Effector memory CD8-positive, alpha-beta T cell (primary cell): ENCODE results near the gene ARHGDIA.

Experiments used
- ATAC-seq: fragments of 150-1000 bp; cut with Tn5 transposase; replicated peaks from 2 replicates; pipeline ENCODE4 v1.10.0; 2021; ENCODE audit warnings: mild to moderate bottlenecking, moderate library complexity
- DNase-seq, 3 experiments: peaks; one replicate each; pipeline ENCODE4 v3.0.0; 2021
- H3K27ac Mint-ChIP-seq, 2 donors: one replicate each; pipeline ENCODE4 v1.8.0; 2022; ENCODE audit warnings: mild to moderate bottlenecking in 2 of 2, mixed read lengths in 2 of 2, moderate library complexity in 2 of 2
- H3K27me3 Mint-ChIP-seq, 2 donors: one replicate each; pipeline ENCODE4 v1.8.0; 2022; ENCODE audit warnings: mixed read lengths in 2 of 2
- H3K36me3 Mint-ChIP-seq: one replicate; pipeline ENCODE4 v1.8.0; 2022; ENCODE audit warnings: mild to moderate bottlenecking, moderate library complexity, mixed read lengths; ENCODE audit not compliant: insufficient read depth
- H3K4me1 Mint-ChIP-seq, 2 donors: one replicate each; pipeline ENCODE4 v1.8.0; 2022; ENCODE audit warnings: low read depth in 2 of 2, mixed read lengths in 2 of 2
- H3K4me3 Mint-ChIP-seq, 2 donors: one replicate each; pipeline ENCODE4 v1.8.0; 2022; ENCODE audit warnings: mild to moderate bottlenecking in 2 of 2, mixed read lengths in 2 of 2, moderate library complexity in 2 of 2
- H3K9me3 Mint-ChIP-seq, 2 donors: one replicate each; pipeline ENCODE4 v1.8.0; 2022; ENCODE audit warnings: mixed read lengths in 2 of 2

Gene ARHGDIA

GRCh38 chr17:81869221-81870130 is 1.7 kb downstream of the ARHGDIA start:
- Mint-ChIP-seq H3K27me3 (no peaks in the 10 kb centered on the region), H3K9me3 (no peaks in the 10 kb centered on the region), H3K36me3 (peaks cover 80% of the 10 kb centered on the region), H3K27ac (peak overlapping the region; percentile 85 to 97), H3K4me1 (peaks cover 22 to 28% of the 10 kb centered on the region in 2 donors), H3K4me3 (peak overlapping the region; percentile 78 to 86)
- DNase-seq, result peak in 1 of 3 experiments; percentile 26
- ATAC-seq, result no peak

GRCh38 chr17:81868674-81869220 is 2.4 kb downstream of the ARHGDIA start:
- Mint-ChIP-seq H3K27ac (peak overlapping the region; percentile 79 to 97), H3K27me3 (no peaks in the 10 kb centered on the region), H3K4me3 (peak overlapping the region; percentile 78 to 86), H3K9me3 (no peaks in the 10 kb centered on the region), H3K36me3 (peaks cover 85% of the 10 kb centered on the region), H3K4me1 (peaks cover 23 to 28% of the 10 kb centered on the region in 2 donors)
- ATAC-seq, result no peak
- DNase-seq, result no peak

DNA sequence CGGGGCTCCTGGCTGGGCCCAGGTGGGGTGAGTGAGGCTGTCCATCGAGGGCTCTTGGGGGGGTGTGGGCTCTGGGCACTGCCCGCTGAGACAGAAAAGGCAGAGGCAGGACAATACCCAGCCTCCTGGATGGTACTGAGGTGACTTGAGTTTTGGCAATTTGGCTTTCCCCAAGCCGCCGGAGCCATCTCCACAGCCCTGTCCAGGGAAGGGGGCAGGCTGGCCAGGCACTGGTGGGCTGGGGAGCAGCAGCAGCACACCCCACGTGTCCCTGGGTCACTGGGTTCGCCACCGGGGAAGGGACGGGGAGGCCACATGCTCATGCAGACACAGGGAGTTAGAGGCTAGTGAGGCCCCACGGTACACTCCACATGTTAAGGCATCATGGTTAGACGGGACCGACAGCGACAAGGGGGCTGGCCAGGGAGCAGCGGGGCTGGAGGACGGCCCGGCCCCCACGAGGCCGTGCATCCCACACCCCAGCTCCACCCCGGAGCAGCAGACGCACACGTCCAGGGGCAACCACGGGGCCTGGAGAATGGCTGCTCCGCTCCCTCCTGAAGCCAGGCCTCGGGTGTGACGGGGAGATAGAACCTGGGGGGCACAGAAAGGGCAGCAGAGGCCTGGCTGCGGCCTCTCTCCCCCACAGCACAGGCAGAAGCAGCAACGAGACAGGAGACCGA is 3.0 kb downstream of the ARHGDIA start:
- H3K36me3 Mint-ChIP-seq, result peaks cover 88% of the 10 kb centered on the region
- H3K4me1 Mint-ChIP-seq, result peaks cover 29 to 33% of the 10 kb centered on the region in 2 donors
- no peaks in the 10 kb centered on the region for H3K9me3 Mint-ChIP-seq
- H3K27me3 Mint-ChIP-seq, result no peaks in the 10 kb centered on the region
- ATAC-seq, result no peak
- DNase-seq, result no peak
- peak overlapping the region; percentile 79 to 97 for H3K27ac Mint-ChIP-seq
- peak overlapping the region; percentile 49 to 61 for H3K4me3 Mint-ChIP-seq

DNA sequence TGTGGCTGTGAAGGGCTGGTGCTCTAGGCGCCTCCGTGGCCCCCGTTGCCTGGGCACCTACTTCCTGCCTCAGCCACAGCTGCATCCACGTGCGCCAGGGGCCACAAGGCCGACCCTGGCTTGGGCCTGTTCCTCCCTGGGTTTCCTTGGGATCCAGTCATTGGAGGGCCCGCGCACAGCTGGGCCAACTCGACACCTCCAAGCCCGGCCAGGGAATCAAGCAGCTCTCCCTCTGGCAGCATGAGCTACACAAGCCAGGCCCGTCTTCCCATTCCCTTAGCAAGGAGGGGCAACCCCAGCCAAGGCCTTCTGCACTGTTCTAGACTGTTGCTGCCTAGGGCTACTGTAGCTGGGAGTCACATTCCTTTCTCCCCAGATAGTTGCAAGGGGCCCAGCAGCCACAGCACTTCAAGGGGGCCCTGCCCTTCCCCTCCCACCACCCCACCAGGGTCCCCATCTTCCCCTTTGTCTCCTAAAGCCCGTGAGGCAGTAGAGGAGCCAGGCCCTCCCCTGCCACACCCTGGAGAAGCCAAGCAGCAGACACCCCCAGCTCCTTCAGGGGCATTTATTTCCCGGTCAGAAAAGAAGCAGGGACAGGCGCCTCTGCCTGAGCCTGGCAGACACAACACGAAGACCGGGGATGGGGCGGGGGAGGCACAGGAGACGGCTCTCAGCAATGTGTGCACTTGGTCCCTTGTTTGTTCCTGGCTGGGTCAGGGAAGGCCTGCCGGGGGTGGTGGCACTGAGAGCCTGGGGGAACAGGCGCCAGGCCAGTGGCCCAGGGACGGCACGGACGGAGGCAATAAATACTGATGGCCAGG is 3.8 kb downstream of the ARHGDIA start:
- no peak for ATAC-seq
- Mint-ChIP-seq H3K27me3 (no peaks in the 10 kb centered on the region), H3K36me3 (peaks cover 90% of the 10 kb centered on the region), H3K27ac (peak overlapping the region; percentile 80 to 97), H3K4me3 (peak overlapping the region; percentile 49 to 61), H3K4me1 (peaks cover 31 to 33% of the 10 kb centered on the region in 2 donors), H3K9me3 (no peaks in the 10 kb centered on the region)
- peak in 1 of 3 experiments; percentile 30 for DNase-seq

DNA sequence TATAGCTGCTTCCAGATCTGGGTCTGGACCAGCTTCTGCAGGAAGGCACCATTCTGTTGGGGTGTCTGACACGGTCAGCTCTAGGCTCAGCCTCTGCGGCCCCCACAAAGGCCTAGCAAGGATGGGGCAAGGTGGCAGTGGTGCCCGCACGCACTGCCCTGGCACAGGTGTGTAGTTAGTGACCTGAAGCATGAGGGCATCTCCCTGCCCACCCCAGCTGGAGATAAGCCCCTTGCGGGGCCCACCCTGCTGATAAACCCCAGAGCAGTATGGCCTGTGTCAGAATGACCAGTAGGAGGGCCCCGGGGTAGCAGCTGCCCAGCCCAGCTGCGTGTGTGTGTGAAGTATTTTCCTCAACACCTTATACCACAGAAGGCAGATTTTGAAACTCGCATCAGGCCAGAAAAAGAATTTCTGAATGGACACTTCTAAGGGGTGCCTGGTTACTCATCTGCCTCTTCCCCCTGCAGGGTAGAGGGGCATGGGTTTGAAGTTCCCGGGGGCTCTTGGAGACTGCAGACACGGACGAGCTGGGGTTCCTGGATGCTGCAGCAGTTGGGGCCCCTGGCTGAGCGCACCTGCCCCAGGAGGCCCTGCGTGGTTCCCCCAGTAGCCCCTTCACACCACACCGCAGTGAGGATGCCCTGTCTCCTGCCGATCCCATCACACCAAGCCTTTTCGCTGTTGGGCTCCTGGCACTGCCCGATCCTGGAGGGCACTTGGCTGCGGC is 4.5 kb downstream of the ARHGDIA start:
- peaks cover 32% of the 10 kb centered on the region in 2 donors for H3K4me1 Mint-ChIP-seq
- H3K27me3 Mint-ChIP-seq, result no peaks in the 10 kb centered on the region
- H3K4me3 Mint-ChIP-seq, result peak overlapping the region; percentile 49 to 61
- no peaks in the 10 kb centered on the region for H3K9me3 Mint-ChIP-seq
- no peak for ATAC-seq
- no peak for DNase-seq
- peaks cover 86% of the 10 kb centered on the region for H3K36me3 Mint-ChIP-seq
- H3K27ac Mint-ChIP-seq, result peak overlapping the region; percentile 80 to 97

DNA sequence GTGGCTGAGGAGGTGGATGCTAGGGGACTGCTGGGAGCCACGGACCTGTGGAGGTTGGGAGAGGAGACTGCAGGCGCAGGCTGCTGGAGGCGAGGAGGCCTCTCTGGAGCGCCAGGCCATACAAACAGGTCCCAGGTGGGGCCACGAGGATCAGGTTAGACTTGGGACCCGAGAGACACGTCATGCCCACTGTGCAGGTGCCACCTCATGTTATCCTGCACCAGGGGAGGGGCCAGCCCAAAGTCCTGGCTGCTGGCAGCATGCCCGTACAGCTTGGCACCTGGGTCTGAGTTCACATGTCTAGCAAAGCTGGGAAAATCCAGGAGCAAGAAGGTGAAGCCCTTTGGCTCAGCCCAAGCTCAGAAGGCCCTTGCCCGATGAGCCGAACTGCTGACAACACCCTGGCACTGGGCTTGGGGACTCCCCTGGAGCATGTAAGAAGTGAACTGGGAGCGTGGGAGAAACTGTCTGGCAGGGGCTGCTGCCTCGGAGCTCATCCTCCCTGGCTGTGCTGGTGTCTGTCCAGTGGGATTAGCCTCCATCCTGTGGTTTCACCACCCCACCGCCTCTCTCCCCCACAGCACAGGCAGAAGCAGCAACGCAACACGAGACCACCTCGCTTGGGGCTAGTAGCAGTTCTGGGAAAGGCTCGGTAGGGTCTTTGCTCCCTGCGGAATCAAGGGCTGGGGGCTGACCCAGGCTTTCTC is 5.3 kb downstream of the ARHGDIA start:
- Mint-ChIP-seq H3K36me3 (peaks cover 87% of the 10 kb centered on the region), H3K4me3 (no peak overlapping the region), H3K27ac (peak overlapping the region; percentile 25 to 97), H3K4me1 (peaks cover 36 to 37% of the 10 kb centered on the region in 2 donors), H3K9me3 (no peaks in the 10 kb centered on the region), H3K27me3 (no peaks in the 10 kb centered on the region)
- ATAC-seq (no peak), DNase-seq (no peak)

DNA sequence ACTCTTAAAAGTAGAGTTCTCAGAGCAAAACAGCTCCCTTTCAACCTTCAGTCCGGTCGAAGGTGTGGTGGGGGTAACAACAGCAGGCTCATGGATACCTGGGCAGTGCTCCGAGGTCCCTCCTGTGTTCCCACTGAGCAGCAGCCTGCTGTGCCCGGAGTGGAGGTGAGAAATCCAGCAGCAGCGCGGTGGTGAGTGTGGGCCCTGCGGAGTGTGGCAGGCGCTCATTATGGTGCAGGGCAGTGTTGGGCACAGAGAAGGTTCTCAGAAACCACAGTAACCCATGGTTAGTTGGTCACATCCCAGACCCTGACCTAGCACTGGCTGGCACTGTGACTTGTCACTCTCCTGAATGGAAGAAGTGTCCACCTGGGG is 5.8 kb downstream of the ARHGDIA start:
- H3K36me3 Mint-ChIP-seq, result peaks cover 90% of the 10 kb centered on the region
- ATAC-seq, result no peak

GRCh38 chr17:81863833-81864768 is 7.0 kb downstream of the ARHGDIA start:
- peaks cover 85% of the 10 kb centered on the region for H3K36me3 Mint-ChIP-seq
- ATAC-seq, result no peak
- no peaks in the 10 kb centered on the region for H3K9me3 Mint-ChIP-seq
- DNase-seq, result no peak
- peak overlapping the region in 1 of 2 donors; percentile 68 for H3K4me3 Mint-ChIP-seq
- peaks cover 35 to 37% of the 10 kb centered on the region in 2 donors for H3K4me1 Mint-ChIP-seq
- peak overlapping the region in 1 of 2 donors; percentile 97 for H3K27ac Mint-ChIP-seq
- H3K27me3 Mint-ChIP-seq, result no peaks in the 10 kb centered on the region

More for the DNA sequence above, 5.8 kb downstream of the ARHGDIA start:
- DNase-seq, result no peak
- no peaks in the 10 kb centered on the region for H3K27me3 Mint-ChIP-seq
- H3K9me3 Mint-ChIP-seq, result no peaks in the 10 kb centered on the region
- peaks cover 36 to 38% of the 10 kb centered on the region in 2 donors for H3K4me1 Mint-ChIP-seq
- H3K4me3 Mint-ChIP-seq, result no peak overlapping the region
- peak overlapping the region; percentile 25 to 97 for H3K27ac Mint-ChIP-seq

DNA sequence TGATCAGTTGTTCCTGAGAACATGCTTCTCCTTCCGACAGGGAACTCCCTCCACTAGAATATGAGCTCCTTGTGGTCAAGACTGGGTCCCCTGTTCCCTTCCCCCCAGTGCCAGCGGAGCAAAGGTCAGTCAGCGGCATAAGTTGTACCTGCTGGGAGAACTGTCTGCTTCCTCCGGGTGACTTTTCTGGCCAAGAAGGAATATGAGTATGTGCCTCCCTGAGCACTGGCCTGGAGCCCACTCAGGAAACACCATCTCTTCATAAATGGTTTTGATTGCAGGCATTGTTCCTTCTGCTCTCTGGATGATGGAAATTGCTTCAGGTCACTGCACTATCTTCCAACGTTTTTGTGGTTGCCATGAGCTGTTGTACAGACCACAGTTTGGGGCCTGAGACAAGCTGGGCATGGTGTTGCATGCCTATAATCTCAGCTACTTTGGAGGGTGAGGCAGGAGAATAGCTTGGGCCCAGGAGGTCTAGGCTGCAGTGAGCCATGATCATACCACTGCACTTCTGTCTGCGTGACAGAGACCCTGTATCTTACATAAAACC is 7.9 kb downstream of the ARHGDIA start:
- Mint-ChIP-seq H3K36me3 (peaks cover 80% of the 10 kb centered on the region), H3K27ac (peak overlapping the region; percentile 12 to 91), H3K27me3 (no peaks in the 10 kb centered on the region), H3K4me1 (peaks cover 37% of the 10 kb centered on the region in 2 donors), H3K9me3 (no peaks in the 10 kb centered on the region), H3K4me3 (peak overlapping the region; percentile 49 to 68)
- DNase-seq (no peak), ATAC-seq (no peak)

GRCh38 chr17:81860756-81861568 is 10.2 kb downstream of the ARHGDIA start:
- Mint-ChIP-seq H3K9me3 (no peaks in the 10 kb centered on the region), H3K36me3 (peaks cover 80% of the 10 kb centered on the region), H3K27ac (peak overlapping the region; percentile 95 to 96), H3K4me3 (peak overlapping the region; percentile 80 to 88), H3K27me3 (no peaks in the 10 kb centered on the region), H3K4me1 (peaks cover 28 to 40% of the 10 kb centered on the region in 2 donors)
- DNase-seq (peak; percentile 98 to 100 (median 99)), ATAC-seq (peak; percentile 78)
